GM10248 (cell line): ENCODE results near the gene PSMB2.

Experiments used
- CTCF ChIA-PET: fragments of 300-600 bp; sonication (Branson Sonifier 250); formaldehyde crosslinking; extraction: SDS; loops from one replicate; lab custom pipeline; 2021; ENCODE audit warnings: antibody characterized with exemption; lab: Yijun Ruan, JAX
- POLR2A ChIA-PET: fragments of 350-650 bp; sonication (Branson Sonifier 250); formaldehyde crosslinking; extraction: SDS; loops from one replicate; lab custom pipeline; 2020; ENCODE audit warnings: antibody characterized with exemption; lab: Yijun Ruan, JAX
- DNase-seq: peaks from one replicate; pipeline ENCODE4 v3.0.0; 2012; ENCODE audit errors: extremely low spot score
- CTCF ChIP-seq: IDR thresholded peaks from 2 replicates; pipeline ENCODE4 v1.5.1; 2012; ENCODE audit warnings: mild to moderate bottlenecking, low read depth; ENCODE audit errors: extremely low read depth, missing control alignments, control extremely low read depth

PSMB2 gene

GRCh38 chr1:35557611-35558373, 83.5 kb downstream of the PSMB2 start, which contains the start of gene NCDN:
TSS of gene NCDN (plus strand) at chr1:35557799. CDS start at chr1:35558191, 392 bp downstream.
- POLR2A ChIA-PET = interaction anchor here (1.1 to 1.2 kb wide), 3 partner anchors 15 to 107 kb away, joined by 3 read pairs; partner anchors contain the start of gene TFAP2E
- CTCF ChIA-PET = interaction anchor here (0.9 to 3.3 kb wide), 9 partner anchors 10 to 170 kb away, joined by 3 to 34 read pairs (median 3); no protein-coding TSS in a partner anchor
- peak; percentile 97 for DNase-seq
- TF ChIP-seq CTCF = no peak

GRCh38 chr1:35557118-35557610, 84.2 kb downstream of the PSMB2 start, which contains the start of gene KIAA0319L:
TSS of gene KIAA0319L (minus strand) at chr1:35557403. CDS start at chr1:35554491, 2,912 bp downstream.
- TF ChIP-seq CTCF = no peak
- peak; percentile 92 for DNase-seq
- ChIA-PET CTCF (interaction anchor here (0.9 to 3.3 kb wide), 13 partner anchors 9 to 220 kb away, joined by 3 to 34 read pairs (median 3); no protein-coding TSS in a partner anchor), POLR2A (interaction anchor here (1.1 to 1.2 kb wide), 3 partner anchors 15 to 106 kb away, joined by 3 read pairs; partner anchors contain the start of gene TFAP2E)

- ChIA-PET POLR2A (interaction anchor here (1.1 to 1.2 kb wide), 3 partner anchors 16 to 106 kb away, joined by 3 read pairs; partner anchors contain the start of gene TFAP2E), CTCF (interaction anchor here (0.9 to 3.3 kb wide), 13 partner anchors 8 to 220 kb away, joined by 3 to 34 read pairs (median 3); no protein-coding TSS in a partner anchor)
- TF ChIP-seq CTCF = peak; percentile 3
- no peak for DNase-seq
Measured at GRCh38 chr1:35556484-35557117, 84.7 kb downstream of the PSMB2 start.

GRCh38 chr1:35555601-35556477, 85.5 kb downstream of the PSMB2 start:
- ChIA-PET POLR2A (no interaction called here), CTCF (interaction anchor here (1.1 to 3.3 kb wide), 8 partner anchors 9 to 191 kb away, joined by 3 to 34 read pairs (median 8); no protein-coding TSS in a partner anchor)
- DNase-seq = no peak
- TF ChIP-seq CTCF = no peak

GRCh38 chr1:35555212-35555584, 86.1 kb downstream of the PSMB2 start:
- POLR2A ChIA-PET = no interaction called here
- no peak for DNase-seq
- CTCF ChIA-PET = interaction anchor here (1.9 to 3.3 kb wide), 3 partner anchors 13 to 160 kb away, joined by 8 to 34 read pairs (median 10); no protein-coding TSS in a partner anchor

More at GRCh38 chr1:35555212-35555584, 86.1 kb downstream of the PSMB2 start:
- no peak for TF ChIP-seq CTCF
